Activated CD8-positive, alpha-beta memory T cell treated with anti-CD3 and anti-CD28 coated beads, Interleukin-2, amount 10 ng/mL, durations not matched to agents 7 days and 5 days (primary cell): Measurements from ENCODE around the gene NRIP3. TPM values are rescaled to one million over a fixed set of nuclear protein-coding genes. Genes with fewer than 3 reads are reported as not detected.

Experiments used
- ATAC-seq: fragments of 150-1000 bp; cut with Tn5 transposase; one replicate; pipeline ENCODE4 v1.10.0; 2021; ENCODE audit warnings: moderate library complexity
- CTCF ChIA-PET: fragments of 350-600 bp; sonication (Branson Sonifier 250); formaldehyde crosslinking; loops from one replicate; lab custom pipeline; 2021; ENCODE audit warnings: antibody characterized with exemption; lab: Charles Lee
- DNase-seq: peaks from one replicate; pipeline ENCODE4 v3.0.0-alpha.2; 2020
- H3K27ac Mint-ChIP-seq: one replicate; pipeline ENCODE4 v1.8.0; 2021; ENCODE audit warnings: mild to moderate bottlenecking, mixed read lengths
- H3K27me3 Mint-ChIP-seq: one replicate; pipeline ENCODE4 v1.8.0; 2021; ENCODE audit warnings: mixed read lengths
- H3K36me3 Mint-ChIP-seq: one replicate; pipeline ENCODE4 v1.8.0; 2021; ENCODE audit warnings: mild to moderate bottlenecking, mixed read lengths
- H3K4me1 Mint-ChIP-seq: one replicate; pipeline ENCODE4 v1.8.0; 2021; ENCODE audit warnings: mixed read lengths
- H3K4me3 Mint-ChIP-seq: one replicate; pipeline ENCODE4 v1.8.0; 2021; ENCODE audit warnings: mild to moderate bottlenecking, moderate library complexity, mixed read lengths
- H3K9me3 Mint-ChIP-seq: one replicate; pipeline ENCODE4 v1.8.0; 2022; ENCODE audit warnings: low read depth, mixed read lengths
- total RNA-seq, 2 experiments: library from RNA; stranded (reverse); gene quantifications; one replicate each; pipeline ENCODE4 v1.2.3, GENCODE V29; 2021

NRIP3 gene
- total RNA-seq = 1 to 10 TPM in 1 of 2 experiments, under 1 TPM in 1; 0.91 to 2.1 TPM

DNA sequence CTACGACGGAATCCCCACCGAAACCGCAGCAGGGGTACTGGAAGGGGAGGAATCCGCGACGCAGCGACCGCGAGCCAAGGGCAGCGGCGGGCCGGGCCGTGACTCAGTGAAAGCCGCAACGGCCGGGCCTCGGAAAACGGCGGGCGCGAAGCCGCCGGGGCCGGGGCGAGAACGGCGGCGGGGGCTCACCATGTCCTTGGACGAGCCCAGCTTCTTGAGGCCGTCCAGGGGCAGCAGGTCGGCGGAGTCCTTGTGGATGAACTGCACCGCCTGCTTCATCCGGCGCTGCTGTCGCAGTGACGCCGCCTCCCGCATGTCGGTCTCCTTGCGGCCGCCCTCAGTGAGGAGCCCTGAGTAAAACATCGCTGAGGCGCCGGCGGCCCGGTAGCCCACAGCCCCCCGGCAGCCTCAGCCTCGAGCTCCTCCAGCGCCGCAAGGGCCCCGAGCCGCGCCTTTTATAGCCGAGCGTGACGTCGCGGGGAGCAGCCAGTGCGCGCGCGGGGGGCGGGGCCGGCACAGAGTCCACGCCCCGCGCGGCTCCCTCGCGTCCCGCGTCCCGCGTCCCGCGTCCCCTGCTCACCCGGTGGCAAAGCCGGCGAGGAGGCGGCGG lies at the start of gene NRIP3:
TSS of gene NRIP3 (minus strand) at position 429 of the 610 bp plus-strand sequence. CDS start at position 363, 66 bp downstream.
- Mint-ChIP-seq H3K4me1 (peaks cover 23% of the 10 kb centered on the region), H3K27me3 (peaks cover 62% of the 10 kb centered on the region), H3K36me3 (no peaks in the 10 kb centered on the region), H3K9me3 (no peaks in the 10 kb centered on the region), H3K27ac (no peak within 1 kb of the TSS), H3K4me3 (peak within 1 kb of the TSS; percentile 67)
- CTCF ChIA-PET = interaction anchor here (0.8 to 1.6 kb wide), 4 partner anchors 10 to 134 kb away, joined by 4 to 12 read pairs (median 4); no protein-coding TSS in a partner anchor
- DNase-seq (peak; percentile 78), ATAC-seq (peak; percentile 90)

DNA sequence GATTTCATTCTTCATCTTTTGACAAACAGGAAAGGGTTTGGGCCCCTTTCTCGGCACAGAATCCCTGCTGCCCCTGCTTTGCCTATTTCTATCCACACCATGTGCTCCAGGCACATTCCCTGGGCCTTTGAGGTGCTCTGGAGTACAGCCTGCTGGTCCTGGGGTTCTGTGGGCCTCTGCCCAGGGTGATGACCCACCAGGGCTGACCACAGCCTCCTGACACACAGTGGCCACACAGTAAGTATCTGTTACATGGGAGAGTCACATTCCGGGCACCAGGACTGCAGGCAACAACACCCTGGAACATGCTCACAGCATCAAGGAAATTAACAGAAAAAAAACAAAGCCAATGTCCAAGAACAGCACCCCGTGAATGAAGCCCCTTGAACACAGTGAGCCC lies 48.5 kb upstream of the NRIP3 start:
- CTCF ChIA-PET = no interaction called here
- ATAC-seq (no peak), DNase-seq (no peak)
- no peak overlapping the region for H3K27ac Mint-ChIP-seq
- H3K4me3 Mint-ChIP-seq = no peak overlapping the region
- H3K9me3 Mint-ChIP-seq = no peaks in the 10 kb centered on the region
- H3K36me3 Mint-ChIP-seq = no peaks in the 10 kb centered on the region
- no peaks in the 10 kb centered on the region for H3K4me1 Mint-ChIP-seq
- H3K27me3 Mint-ChIP-seq = peaks cover 25% of the 10 kb centered on the region

DNA sequence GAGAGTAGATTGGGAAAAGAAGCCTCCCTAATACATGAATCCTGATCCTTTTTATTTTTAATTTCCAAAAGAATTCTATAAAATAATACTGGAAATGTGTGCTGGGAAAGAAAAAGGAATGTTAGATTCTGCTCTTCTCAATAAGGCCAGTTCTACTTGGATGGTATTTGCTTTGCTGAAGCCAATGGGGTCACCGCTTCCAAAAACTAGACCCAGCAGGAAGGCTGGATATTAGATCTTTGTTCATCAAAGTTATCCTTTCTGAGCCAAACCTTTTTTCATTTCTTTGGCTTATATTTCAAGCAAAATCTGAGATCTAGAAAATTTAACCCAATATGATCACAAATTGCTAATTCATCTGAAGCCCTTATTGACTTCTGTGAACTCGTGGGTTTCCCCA lies 46.2 kb upstream of the NRIP3 start:
- peaks cover 7% of the 10 kb centered on the region for H3K27me3 Mint-ChIP-seq
- no peaks in the 10 kb centered on the region for H3K36me3 Mint-ChIP-seq
- DNase-seq (no peak), ATAC-seq (no peak)
- no peak overlapping the region for H3K27ac Mint-ChIP-seq
- CTCF ChIA-PET = no interaction called here
- no peak overlapping the region for H3K4me3 Mint-ChIP-seq
- H3K9me3 Mint-ChIP-seq = no peaks in the 10 kb centered on the region
- no peaks in the 10 kb centered on the region for H3K4me1 Mint-ChIP-seq

DNA sequence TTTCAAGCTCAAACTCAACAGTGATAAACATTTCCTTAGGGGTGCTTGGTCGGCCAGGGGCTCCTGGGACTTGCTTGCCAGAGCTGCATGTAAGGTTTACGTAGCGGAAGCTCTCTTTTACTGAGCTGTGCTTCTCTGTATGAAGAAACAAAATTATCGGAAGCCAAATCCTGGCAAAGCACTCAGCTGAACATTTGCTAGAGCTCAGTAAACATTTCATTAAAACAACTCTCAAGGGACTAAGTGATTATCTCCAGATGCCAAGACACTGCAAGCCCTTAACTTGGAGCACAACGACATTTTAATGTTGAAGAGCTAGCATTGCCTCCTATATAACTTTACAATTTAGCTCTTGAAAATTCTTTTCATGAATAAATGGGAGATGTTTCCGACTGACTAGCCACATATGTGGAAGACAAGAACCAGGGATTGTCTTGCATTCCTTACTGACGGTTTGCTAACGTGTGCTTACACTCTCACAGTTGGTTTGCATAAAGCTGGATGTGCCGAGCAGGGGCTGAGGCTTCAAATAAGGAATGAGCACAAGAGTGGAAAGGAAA lies 44.2 kb upstream of the NRIP3 start:
- Mint-ChIP-seq H3K36me3 (no peaks in the 10 kb centered on the region), H3K27ac (no peak overlapping the region), H3K4me1 (no peaks in the 10 kb centered on the region), H3K9me3 (no peaks in the 10 kb centered on the region), H3K4me3 (no peak overlapping the region), H3K27me3 (peaks cover 8% of the 10 kb centered on the region)
- ATAC-seq = no peak
- CTCF ChIA-PET = interaction anchor here (0.8 kb wide), 1 partner anchor 89 kb away, joined by 3 read pairs; no protein-coding TSS in a partner anchor
- no peak for DNase-seq

- no peaks in the 10 kb centered on the region for H3K9me3 Mint-ChIP-seq
- H3K4me1 Mint-ChIP-seq = no peaks in the 10 kb centered on the region
- H3K36me3 Mint-ChIP-seq = no peaks in the 10 kb centered on the region
- CTCF ChIA-PET = no interaction called here
- DNase-seq = no peak
- no peak for ATAC-seq
- no peak overlapping the region for H3K27ac Mint-ChIP-seq
- H3K4me3 Mint-ChIP-seq = no peak overlapping the region
- H3K27me3 Mint-ChIP-seq = peaks cover 8% of the 10 kb centered on the region
Measured at GRCh38 chr11:9046481-9046880, 42.7 kb upstream of the NRIP3 start.

DNA sequence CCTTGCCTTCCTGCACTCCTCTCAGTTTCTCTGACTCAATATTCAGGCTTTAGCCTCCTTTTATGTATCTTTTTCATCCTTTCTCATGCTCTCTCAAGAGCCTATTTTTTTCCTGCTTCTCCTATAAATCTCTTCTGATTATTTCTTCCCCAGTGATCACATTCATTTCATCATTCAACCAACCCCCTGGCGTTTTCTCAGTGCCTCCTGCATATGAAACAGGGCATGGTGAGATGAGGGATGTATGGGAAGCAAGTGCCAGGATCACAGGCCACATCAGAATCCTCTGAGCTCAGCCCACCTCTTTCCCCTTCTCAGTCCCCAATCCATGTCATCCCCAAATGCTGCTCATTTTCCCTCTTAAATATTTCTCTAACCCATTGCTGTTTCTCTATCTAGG lies 38.7 kb upstream of the NRIP3 start:
- CTCF ChIA-PET = no interaction called here
- Mint-ChIP-seq H3K27me3 (peaks cover 5% of the 10 kb centered on the region), H3K9me3 (no peaks in the 10 kb centered on the region), H3K27ac (no peak overlapping the region), H3K36me3 (no peaks in the 10 kb centered on the region), H3K4me3 (no peak overlapping the region), H3K4me1 (no peaks in the 10 kb centered on the region)
- ATAC-seq (no peak), DNase-seq (no peak)

DNA sequence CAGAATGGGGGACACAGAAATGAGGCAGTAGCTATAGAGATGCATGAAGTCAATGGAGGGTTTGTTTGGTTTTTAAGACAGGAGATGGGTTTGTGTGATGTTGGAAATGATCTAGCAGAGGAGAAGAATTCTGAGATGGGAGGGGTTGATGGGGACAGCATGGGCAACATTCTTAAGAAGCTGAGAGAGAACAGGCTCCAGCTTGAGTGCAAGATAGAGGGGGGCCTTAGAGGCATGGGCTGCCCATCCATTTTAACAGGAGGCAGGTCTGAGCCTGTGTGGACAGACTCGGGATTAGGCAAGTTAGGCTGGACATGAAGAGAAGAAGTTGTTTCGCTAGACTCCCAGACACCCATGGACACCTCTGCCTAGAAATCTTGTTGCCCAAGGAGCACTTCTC lies 37.9 kb upstream of the NRIP3 start:
- H3K9me3 Mint-ChIP-seq = no peaks in the 10 kb centered on the region
- H3K4me1 Mint-ChIP-seq = no peaks in the 10 kb centered on the region
- ATAC-seq = no peak
- CTCF ChIA-PET = no interaction called here
- no peak overlapping the region for H3K4me3 Mint-ChIP-seq
- H3K27me3 Mint-ChIP-seq = peaks cover 7% of the 10 kb centered on the region
- H3K36me3 Mint-ChIP-seq = no peaks in the 10 kb centered on the region
- no peak for DNase-seq
- H3K27ac Mint-ChIP-seq = no peak overlapping the region

GRCh38 chr11:9040410-9040809 lies 36.6 kb upstream of the NRIP3 start:
- Mint-ChIP-seq H3K27me3 (peaks cover 14% of the 10 kb centered on the region), H3K4me3 (no peak overlapping the region), H3K9me3 (no peaks in the 10 kb centered on the region), H3K36me3 (no peaks in the 10 kb centered on the region), H3K27ac (no peak overlapping the region), H3K4me1 (no peaks in the 10 kb centered on the region)
- ATAC-seq (no peak), DNase-seq (no peak)
- CTCF ChIA-PET = no interaction called here

- H3K9me3 Mint-ChIP-seq = no peaks in the 10 kb centered on the region
- H3K4me3 Mint-ChIP-seq = no peak overlapping the region
- ATAC-seq = no peak
- no peaks in the 10 kb centered on the region for H3K36me3 Mint-ChIP-seq
- peaks cover 14% of the 10 kb centered on the region for H3K27me3 Mint-ChIP-seq
- no peaks in the 10 kb centered on the region for H3K4me1 Mint-ChIP-seq
- CTCF ChIA-PET = no interaction called here
- H3K27ac Mint-ChIP-seq = no peak overlapping the region
- no peak for DNase-seq
Measured at GRCh38 chr11:9039863-9040262, 36.1 kb upstream of the NRIP3 start.

DNA sequence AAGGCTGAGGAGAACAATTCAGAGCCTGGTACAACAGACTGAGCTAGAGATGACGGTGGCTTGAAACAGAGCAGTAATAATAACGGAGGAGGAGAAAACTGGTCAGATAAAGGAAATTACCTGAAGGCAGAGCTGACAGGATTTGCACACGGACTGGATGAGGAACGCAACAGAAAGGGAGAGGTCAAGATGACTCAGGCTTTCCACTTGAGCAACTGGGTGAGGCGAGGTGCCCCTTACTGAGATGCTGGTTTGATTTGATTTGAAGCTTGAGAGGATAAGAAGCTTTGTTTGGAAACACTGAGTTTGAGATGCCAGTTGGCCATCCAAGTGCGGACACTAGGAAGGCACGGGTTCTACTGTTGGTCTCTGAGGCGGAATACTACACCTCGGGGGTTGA lies 35.4 kb upstream of the NRIP3 start:
- no peak for DNase-seq
- H3K27ac Mint-ChIP-seq = no peak overlapping the region
- H3K9me3 Mint-ChIP-seq = no peaks in the 10 kb centered on the region
- no peak for ATAC-seq
- CTCF ChIA-PET = no interaction called here
- H3K4me3 Mint-ChIP-seq = no peak overlapping the region
- H3K4me1 Mint-ChIP-seq = no peaks in the 10 kb centered on the region
- H3K36me3 Mint-ChIP-seq = no peaks in the 10 kb centered on the region
- peaks cover 12% of the 10 kb centered on the region for H3K27me3 Mint-ChIP-seq

DNA sequence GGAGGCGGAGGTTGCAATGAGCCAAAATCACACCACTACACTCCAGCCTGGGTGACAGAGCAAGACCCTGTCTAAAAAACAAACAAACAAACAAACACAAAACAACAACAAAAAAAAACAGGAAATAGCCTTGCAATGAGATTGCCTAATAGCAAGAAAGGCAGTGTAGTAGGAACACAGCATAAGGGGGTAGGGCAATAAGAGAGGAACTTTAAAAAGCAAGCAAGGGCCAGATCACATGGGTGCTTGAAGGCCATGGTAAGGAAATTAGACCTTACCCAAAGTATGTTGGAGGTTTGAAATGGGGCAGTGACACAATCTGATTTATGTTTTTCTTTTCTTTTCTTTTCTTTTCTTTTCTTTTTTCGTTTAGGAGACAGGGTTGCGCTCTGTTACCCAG lies 34.7 kb upstream of the NRIP3 start:
- Mint-ChIP-seq H3K4me3 (no peak overlapping the region), H3K27me3 (peaks cover 16% of the 10 kb centered on the region), H3K9me3 (no peaks in the 10 kb centered on the region), H3K36me3 (no peaks in the 10 kb centered on the region), H3K27ac (no peak overlapping the region), H3K4me1 (no peaks in the 10 kb centered on the region)
- CTCF ChIA-PET = no interaction called here
- no peak for ATAC-seq
- DNase-seq = no peak

- no peak for ATAC-seq
Measured at GRCh38 chr11:9037963-9038362, 34.2 kb upstream of the NRIP3 start.

DNA sequence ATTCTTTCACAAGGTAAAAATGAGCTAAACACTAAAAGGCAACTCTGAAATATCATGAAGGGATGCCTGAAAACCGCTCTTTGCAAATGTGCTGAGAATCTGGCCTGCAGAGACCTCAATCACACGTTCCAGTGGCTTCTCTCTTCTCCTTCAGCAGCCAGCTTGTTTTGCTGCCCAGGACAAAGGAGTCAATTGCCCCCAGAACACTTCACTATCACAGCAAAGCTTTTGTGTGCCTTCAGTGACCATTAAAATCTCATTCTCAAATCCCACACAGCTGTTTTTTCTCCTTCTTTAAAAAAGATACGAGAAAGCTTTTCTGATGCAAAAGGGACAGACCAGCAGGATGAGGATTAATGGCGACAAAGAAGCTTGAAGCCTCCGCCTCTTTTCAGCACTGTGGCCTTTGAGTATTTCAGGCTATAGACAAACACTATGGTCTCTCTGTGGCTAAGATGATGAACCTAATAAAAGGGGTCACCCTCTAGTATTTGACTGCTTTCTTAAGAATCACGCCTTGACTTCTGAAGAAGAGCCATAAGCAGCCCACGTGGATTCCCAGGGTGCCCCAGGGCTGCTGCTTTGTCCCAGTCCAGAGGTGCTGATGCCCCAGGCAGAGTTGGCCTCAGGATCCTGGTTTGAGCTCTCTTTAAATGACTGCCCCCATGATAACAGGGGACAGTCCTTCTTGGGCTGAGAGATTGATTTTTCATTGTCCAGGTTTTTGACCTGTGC lies 33.4 kb upstream of the NRIP3 start:
- H3K4me1 Mint-ChIP-seq = no peaks in the 10 kb centered on the region
- H3K27me3 Mint-ChIP-seq = peaks cover 16% of the 10 kb centered on the region
- CTCF ChIA-PET = interaction anchor here (1.2 kb wide), 1 partner anchor 20 kb away, joined by 3 read pairs; no protein-coding TSS in a partner anchor
- no peak overlapping the region for H3K27ac Mint-ChIP-seq
- H3K36me3 Mint-ChIP-seq = no peaks in the 10 kb centered on the region
- no peak overlapping the region for H3K4me3 Mint-ChIP-seq
- no peak for DNase-seq
- H3K9me3 Mint-ChIP-seq = no peaks in the 10 kb centered on the region
- ATAC-seq = no peak

More at GRCh38 chr11:9037963-9038362, 34.2 kb upstream of the NRIP3 start:
- CTCF ChIA-PET = interaction anchor here (1.2 kb wide), 1 partner anchor 21 kb away, joined by 3 read pairs; no protein-coding TSS in a partner anchor
- Mint-ChIP-seq H3K27ac (no peak overlapping the region), H3K36me3 (no peaks in the 10 kb centered on the region), H3K9me3 (no peaks in the 10 kb centered on the region), H3K4me3 (no peak overlapping the region), H3K4me1 (no peaks in the 10 kb centered on the region), H3K27me3 (peaks cover 16% of the 10 kb centered on the region)
- DNase-seq = no peak

DNA sequence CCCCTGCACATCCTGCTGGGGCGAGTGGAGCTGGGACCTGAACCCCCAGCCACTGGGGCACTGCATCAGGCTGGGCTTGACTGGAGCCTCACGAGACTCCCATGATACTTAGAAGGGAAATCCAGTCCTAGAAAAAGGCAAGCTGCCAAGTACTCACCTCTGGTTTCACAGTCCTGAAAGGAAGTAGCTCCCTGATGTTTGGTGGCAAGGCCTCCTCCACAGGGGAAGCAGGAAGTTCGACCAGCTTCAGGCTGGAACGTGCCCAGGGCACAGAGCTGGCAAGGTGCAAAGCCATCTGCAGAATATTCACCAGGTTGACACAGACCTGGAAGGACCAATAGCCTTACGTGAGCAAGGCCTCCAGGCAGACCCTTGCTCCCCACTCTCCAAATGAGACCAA lies 26.8 kb upstream of the NRIP3 start:
- Mint-ChIP-seq H3K27ac (no peak overlapping the region), H3K4me3 (no peak overlapping the region), H3K36me3 (no peaks in the 10 kb centered on the region), H3K9me3 (no peaks in the 10 kb centered on the region), H3K27me3 (peaks cover 9% of the 10 kb centered on the region), H3K4me1 (no peaks in the 10 kb centered on the region)
- ATAC-seq (no peak), DNase-seq (no peak)
- CTCF ChIA-PET = interaction anchor here (0.8 to 1.4 kb wide), 2 partner anchors 15 to 65 kb away, joined by 3 to 5 read pairs; no protein-coding TSS in a partner anchor
